ENCODE measurements around the gene AGXT2.
"Not testable (repeated sequence)": the region's sequence is repeated elsewhere in the genome, so short reads cannot be mapped to it uniquely, and the experiment has no call there.

AGXT2 gene

DNA sequence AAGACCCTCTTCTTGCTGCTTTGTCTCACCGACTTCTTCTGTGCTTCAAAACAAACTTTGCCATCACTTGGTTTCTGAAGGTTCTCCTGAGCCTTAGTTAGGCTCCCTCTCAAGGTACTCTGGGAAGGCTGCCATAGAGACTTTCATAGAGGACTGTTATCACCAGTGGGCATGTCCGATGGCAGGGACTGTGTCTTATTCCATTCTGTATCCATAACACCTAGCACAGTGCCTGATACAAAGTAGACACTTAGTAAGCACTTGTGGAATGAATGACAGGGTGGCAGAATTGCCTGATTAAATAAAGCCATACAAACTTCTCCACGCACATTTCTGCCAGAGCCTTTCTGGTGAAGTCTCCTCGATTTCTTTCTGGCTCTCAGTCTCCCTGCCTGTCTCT, 32.7 kb downstream of the AGXT2 start:
- no peak for DNase-seq

DNA sequence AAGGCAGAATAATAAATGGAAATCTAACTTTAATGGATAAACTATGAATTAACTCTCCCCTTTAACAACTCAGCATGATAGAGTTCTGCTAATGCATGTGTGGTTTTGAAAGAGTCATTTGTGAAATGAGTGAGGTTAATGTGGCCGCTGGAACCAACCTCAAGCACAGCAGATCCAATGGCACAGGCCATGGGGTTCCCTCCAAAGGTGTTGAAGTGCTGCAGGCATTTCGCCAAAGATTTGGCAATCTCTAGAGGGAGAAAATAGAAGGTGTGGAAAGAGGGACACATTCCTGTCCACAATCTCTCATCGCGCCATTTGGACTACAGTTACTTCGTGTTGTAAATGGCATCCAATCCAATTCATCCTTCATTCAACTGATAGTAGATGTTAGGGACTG, 35.0 kb downstream of the AGXT2 start:
- no peak for DNase-seq

DNA sequence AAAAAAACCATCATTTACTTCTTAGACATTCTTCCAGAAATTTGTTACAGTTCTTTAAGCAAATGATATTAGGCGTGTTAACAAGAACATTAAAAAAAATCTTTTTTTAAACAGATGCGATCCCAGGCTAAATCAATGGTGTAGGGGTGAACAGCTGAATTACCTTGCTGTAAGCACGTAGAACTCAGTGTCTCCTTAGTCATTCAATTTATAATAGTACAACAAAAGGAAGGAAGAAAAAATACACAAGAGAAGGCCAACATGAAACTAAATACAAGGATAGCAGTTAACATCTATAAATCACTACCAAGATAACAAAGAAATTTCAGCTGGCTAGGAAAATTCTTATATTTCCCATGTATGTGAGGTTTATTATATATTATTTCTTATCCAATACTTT, 35.4 kb downstream of the AGXT2 start:
- DNase-seq, result no peak

DNA sequence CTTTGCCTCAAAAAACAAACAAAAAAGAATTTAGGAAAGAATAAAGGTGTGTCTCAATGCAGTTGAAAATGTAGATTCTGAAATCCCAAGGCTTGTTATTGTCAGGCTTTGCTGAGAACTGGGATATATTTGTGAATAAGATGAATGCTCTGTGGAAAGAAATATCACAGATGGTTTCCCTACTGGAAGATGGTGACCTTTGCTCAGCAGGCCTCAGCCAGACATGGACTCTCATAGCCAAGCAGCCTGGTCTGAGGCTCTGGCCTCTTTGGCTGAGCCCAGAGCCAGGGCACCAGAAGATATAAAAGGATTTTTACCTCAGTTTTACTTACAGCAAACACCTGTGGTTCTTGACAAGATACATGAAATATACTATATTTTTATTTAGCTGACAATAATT, 37.1 kb downstream of the AGXT2 start:
- DNase-seq, result no peak

DNA sequence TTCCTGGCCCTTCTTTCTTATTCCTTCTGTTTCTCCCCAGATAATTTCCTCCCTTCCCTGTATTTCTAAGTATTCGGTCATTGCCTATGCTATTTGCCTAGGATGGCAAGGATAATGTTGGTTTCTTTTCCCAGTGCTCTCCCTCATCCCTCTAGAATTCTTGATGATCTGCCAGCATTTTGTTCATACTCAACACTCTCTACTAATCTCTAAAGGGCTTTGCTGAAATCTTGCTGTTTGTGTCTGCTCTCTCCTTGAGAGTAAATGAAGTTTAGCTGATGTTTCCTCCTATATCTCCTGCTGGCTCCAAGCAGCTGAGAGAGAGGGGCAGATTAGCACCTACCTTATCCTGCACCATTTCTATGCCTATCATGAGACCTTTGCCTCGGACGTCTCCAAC, 38.1 kb downstream of the AGXT2 start:
- DNase-seq, result no peak

DNA sequence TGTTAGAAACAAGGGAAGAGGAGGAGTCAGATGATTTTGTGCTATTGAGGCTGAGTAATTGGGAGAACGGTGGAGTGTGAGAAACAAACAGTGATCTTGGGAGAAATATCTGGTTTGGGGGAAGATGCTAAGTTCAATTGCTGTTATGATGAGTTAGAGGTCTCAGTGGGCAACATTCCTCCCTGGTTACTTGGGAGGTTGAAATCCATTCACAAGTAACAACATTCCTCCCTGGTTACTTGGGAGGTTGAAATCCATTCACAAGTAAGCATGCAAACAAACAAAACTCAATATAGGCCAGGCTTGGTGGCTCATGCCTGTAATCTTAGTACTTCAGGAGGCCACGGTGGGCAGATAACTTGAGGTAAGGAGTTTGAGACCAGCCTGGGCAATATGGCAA, 38.7 kb downstream of the AGXT2 start:
- no peak for DNase-seq

DNA sequence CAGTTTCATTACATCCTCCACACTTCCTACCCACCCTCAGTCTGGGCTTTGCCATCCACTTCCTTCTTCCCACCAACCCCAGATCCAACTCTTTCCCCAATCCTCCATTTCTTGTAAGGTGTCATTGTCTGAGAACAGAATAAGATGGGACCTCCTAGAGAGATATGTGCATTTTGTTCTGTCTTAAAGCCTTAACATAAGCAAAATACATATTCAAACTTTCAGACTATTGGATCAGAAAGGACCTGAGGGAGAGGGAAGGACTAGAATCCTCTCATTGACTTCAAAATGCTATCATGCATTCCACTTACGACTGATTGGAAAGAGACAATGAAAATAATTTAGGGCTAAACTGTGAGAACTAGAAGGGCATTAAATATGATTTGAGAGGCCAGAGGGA, 43.0 kb downstream of the AGXT2 start:
- DNase-seq, result no peak

DNA sequence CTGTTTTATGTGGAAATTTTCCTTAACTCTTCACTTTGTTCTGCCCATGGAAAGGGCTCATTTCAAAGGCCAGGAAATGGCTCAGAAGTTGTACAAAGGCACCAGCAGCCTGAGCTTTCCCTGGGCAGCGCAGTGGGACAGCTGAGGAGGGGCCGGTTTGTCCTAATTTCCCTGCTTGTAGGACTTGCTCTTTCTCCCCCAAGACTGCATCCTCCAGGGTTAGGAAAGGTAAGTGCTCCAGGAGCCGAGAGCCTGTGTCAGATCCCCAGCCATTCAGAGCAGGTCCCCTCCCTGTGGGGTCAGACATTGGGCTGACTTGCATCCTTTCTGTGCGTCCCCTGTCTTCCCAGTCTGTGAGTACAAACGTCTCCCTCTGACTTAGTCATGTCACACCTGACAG, 43.5 kb downstream of the AGXT2 start:
- DNase-seq, result no peak

DNA sequence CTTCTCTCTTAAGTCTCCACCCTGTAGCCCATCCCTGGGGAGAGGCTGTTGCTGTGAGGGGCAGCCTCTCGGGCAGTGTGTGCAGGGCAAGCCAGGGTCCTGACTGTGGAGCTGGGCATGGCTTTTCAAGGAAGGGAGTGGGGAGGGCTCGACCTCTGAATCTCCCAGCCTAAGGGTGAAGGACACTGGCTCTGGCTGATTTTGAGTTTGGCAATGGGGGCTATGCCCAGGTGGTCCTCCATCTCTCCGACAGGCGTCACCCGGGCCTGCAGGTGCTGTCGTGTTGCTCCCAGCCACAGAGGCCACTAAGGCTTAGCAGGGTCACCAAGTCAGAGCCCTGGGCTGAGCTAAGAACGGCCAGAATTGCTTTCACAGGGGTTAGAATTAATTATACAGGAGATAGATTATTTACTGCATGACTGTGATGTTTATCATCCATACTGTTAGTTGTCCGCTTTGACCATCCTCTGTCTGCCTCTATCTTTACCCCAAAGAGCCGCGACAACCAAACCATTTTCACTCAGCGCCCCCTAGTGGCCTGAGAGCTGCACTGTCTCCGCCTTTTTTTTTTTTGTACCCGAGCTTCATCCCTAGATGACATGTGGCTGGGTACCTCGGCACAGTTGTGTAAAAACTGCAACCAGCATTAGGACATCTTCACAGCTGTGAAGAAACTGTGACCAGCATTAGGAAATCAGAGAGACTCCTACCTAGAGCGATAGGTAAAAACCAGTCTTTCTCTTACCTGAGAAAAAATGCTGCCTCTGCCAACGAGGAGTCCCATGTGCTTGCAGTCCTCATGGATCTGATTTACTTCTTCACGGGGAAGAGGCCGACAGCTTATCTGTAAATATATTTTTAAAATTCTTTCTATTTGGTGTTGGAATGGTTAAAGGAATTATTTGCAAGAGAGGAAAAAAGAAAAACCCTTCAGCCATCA, 44.5 kb downstream of the AGXT2 start:
- DNase-seq, result peak in 35 of 51 donors; percentile 1 to 60 (median 13)

DNA sequence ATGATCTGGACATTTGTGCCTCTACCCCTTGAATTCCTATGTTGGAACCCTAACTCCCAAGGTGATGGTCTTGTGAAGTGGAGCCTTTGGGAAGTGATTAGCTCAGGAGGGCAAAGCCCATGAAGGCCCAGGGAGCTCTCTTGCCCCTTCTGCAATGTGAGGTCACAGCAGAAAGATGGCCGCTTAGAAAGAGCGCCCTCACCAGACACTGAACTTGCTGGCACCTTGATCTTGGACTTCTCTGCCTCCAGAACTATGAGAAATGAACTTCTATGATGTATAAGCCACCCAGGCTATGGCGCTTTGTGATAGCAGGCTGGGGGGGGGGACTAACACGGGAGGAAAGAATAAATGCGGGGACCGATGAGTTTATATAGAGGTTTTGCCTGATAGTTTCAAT, 45.3 kb downstream of the AGXT2 start:
- DNase-seq, result no peak

DNA sequence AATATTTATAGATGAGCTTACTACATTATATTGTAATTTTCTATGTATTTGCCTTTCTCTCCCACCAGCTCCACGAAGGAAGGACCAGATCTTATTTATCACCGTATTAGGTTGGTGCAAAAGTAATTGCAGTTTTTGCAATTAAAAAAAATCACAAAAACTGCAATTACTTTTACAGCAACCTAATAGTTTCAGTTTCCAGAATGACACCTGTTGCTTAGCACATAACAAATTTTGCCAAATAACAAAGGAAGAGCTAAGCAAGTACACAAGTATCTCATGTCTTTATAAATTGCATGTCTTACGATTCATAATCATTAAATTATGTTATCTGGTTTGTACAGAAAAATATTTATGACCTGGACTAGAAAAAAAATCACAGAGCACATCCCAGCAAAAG, 45.9 kb downstream of the AGXT2 start:
- no peak for DNase-seq

DNA sequence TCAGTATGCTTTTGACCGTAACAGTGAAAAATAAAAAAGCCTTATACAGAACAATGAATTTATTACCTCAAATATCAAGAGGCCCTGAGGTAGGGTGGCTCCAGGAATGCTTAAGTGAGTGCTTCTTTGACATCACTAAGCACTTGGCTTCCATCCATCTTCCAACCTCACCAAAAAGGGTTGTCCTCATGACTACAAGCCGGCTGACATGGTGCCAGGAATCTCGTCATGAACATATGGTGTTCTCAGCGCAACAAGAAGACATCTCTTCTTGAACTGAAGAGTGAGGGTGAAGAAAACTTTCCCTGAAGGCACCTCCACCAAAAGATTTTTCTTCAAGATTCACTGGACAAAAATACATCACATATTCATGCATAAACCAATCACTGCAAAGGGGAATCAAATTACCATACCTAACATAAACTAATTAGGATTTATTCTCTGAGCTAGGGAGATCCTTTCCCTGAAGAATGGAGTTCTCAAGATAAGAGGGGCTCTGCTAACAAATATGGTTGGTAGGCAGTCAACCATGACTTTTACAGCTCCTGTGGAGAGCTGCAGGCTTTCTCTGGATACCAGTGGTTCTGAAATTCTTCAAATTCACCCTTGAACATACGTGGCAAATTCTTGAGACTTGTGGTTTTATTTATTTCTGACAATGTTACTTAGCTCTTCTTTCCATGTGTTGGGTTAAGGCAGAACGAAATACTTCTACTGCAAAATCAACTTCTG, 49.5 kb downstream of the AGXT2 start:
- DNase-seq, result peak in 1 of 51 donors; percentile 23

DNA sequence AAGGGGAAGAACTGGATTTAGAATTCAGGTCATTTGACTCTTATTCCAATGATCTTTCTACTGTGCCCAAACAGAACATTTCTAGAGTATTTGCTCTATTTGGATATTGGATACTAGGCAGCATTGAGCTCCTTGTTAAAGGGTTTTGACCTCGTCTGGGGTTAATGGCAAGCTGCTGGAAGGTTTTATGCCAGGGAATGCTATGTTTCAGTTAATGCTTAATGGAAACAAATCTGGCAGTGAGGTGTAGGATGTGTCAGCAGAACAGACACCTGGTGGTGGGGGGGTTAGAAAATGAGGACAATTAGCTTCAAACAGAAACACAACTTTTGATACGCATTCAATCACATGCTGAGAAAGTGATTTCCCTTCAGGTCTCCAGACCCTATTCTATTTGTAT, 51.5 kb downstream of the AGXT2 start:
- DNase-seq, result no peak

DNA sequence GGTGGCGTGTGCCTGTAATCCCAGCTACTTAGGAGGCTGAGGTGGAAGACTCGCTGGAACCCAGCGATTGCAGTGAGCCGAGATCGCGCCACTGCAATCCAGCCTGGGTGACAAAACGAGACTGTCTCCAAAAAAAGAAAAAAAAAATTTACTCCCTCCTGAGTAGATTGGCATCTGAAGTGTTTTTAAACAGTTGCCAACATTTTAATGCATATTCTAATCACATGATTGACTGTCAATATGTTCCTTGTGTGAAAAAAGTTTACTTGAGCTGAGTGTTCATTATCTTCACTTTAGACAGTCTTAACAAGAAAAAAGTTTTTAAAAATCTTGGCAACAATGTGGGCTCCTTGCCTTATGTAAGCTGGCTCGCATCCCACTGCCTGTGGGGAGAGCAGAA, 53.8 kb downstream of the AGXT2 start:
- no peak for DNase-seq

DNA sequence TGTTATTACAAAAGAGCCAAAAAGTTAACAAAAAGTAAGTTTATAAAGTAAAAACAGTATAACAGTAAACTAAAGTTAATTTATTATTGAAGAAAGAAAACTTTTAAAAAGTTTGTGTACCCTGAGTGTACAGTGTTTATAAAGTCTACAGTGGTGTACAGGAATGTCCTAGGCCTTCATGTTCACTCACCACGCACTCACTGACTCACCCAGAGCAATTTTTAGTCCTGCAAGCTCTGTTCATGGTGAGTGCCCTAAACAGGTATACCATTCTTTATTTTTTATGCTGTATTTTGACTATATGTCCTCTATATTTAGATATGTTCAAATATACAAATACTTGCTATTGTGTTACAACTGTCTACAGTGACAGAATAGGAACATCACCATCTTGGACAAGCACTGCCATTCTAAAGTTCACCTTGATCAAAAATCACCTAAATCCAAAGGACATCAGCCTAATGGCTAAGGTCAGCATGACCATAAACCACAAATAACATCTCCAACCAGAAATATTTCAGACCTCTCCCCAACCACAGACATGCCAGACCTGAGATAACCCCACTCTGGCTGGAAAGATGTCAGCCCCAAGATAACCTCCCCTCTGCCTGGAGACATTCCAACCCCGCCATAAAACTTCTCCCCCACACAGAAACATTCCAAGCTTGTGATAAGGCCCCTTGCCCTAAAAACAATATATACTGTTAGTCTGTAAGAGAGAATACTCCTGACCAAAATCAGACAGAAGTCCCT, 56.1 kb downstream of the AGXT2 start:
- DNase-seq, result no peak

DNA sequence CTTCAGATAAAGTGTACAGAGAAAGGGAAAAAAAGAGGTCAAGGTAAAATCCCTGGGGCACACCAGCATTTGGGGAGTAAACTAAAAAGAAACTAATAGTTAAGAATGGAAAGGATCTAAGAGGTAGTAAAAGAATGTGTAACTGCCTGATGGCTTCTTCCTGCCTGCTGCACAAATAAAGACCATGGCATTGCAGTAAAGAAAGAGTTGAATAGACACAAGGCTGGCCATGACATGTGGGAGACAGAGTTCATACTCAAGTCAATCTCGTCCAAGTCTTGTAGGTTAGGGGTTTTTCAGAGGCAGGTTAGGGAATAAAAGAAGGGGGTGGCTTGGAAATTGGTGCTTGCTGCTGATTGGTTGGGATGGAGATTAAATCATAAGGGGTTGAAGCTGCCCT, 60.8 kb downstream of the AGXT2 start:
- DNase-seq, result no peak

DNA sequence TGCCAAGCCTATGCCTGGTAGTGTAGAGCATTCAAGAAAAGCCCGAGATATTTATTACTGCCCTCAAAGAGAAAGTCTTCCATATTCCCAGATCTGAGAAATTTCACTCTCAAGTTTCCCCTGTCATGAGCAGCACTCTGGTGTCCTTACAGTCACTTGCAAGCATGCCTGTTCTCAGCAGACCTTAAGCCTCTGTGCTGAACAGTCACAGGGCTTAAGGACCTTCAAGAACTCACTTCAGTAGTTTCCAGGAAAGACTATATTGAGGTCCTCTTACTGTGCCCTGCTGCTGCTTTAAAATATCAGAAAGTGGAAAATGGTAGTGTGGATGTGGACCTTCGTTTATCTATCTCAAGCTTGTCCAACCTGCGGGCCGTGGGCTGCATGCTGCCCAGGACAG, 64.9 kb downstream of the AGXT2 start:
- no peak for DNase-seq

DNA sequence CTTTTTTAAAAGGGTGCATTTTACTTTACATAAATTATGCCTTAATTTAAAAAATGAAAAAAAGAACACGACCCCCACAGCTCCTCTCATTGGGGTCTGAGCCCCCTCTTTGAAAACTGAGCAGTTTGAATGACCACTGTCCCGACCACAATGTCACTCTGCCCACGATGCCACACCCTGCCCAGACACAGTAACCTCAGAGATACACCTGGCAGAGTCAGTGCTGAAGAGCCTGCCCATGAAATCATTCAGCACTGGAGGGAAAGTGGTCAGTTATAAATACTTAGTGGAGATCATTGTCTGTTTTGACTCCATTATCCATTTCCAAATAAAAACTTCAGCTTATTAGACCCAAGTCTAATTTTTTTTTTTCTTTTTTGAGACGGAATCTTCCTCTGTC, 69.1 kb downstream of the AGXT2 start:
- no peak for DNase-seq

DNA sequence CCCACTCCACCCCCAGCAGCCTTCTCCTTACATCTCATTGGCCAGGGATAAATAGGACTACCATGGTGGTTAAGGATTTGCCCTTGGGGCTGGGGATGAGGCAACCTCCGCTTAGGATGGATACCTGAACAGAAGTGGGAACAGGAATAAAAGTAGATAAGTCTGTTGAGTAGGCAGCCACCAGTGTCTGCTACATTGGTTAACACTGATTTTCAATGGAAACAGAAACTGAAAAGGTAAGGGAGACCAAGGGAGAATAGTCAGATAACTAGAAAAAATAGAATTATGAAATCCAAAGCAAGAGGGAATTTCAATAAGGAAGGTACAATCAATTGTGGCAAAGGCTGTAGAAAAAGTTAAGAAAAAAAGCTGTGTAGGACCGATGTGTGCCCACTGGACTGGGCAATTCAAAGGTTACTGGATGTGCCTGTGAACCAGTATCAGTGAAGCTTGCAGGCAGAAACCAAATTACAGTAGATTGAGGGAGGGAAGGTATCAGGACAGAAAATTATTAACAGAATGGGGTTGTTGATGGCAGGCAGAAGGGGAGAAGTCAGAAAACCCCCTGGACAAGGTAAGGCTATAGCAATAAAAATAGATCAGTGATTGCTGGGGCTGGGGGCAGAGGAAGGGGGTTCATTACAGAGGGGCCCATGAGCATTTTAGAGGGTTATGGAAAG, 69.7 kb downstream of the AGXT2 start:
- DNase-seq, result no peak

DNA sequence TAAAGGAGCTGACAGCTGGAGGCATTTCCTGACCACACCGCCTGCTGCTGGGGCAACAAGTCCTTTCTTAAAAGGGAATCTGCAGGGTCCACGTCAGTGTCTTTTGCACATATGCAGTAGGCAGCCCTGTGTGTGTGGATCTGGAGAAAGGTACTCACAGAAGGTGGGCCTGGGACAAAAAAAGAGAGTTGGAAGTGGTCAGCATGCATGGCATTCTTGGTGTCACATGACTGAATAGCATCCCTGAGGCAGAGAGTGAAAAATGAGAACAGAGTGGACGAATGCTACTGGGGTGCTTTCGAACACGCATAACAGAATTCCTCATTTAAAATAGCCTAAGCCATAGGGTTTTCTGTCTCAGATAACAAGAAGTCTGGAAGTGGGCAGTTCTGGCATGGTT, 71.4 kb downstream of the AGXT2 start:
- no peak for DNase-seq

DNA sequence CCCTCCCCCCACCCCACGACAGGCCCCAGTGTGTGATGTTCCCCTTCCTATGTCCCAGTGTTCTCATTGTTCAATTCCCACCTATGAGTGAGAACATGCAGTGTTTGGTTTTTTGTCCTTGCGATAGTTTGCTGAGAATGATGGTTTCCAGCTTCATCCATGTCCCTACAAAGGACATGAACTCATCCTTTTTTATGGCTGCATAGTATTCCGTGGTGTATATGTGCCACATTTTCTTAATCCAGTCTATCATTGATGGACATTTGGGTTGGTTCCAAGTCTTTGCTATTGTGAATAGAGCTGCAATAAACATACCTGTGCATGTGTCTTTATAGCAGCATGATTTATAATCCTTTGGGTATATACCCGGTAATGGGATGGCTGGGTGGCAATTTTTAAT, 76.1 kb downstream of the AGXT2 start:
- DNase-seq, result not testable (repeated sequence)

DNA sequence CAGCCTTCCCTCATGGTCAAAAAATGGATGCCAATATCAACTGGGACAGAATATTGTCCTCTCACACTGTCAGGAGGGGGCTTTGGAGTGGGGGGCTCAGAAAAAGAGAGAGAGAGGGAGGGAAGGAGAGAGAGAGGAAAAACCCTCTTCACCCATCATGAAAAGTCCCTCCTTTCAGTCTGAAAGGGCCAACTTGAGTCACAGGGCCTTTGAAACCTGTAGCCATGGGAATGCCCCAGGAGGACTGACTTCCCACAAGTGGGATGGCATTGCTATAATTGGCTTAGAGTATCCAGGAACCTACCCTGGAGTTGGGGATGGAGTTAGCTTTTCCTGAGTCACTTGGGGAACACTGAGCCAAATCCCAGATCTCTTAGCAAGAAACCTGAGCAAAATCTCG, 77.2 kb downstream of the AGXT2 start:
- no peak for DNase-seq

Measured in hypothalamus (tissue), 51 donors.